CD14-positive monocyte (primary cell): ENCODE data around the gene ARVCF. TPM values are rescaled to one million over a fixed set of nuclear protein-coding genes. Genes with fewer than 3 reads are reported as not detected.

Experiments used
- DNase-seq, 3 donors: peaks; one replicate each; pipeline ENCODE4 v3.0.0-alpha.2; 2011 to 2022
- H2AFZ ChIP-seq: 2 replicates; pipeline ENCODE4 v1.6.0; 2012; ENCODE audit warnings: mild to moderate bottlenecking, low read depth, low read length, inconsistent platforms; ENCODE audit not compliant: insufficient read depth, poor library complexity, severe bottlenecking
- H3K27ac ChIP-seq, 2 donors: 1 replicate in 1 of 2; 2 replicates in 1 of 2; pipeline ENCODE4 v1.5.1; 2012 to 2013; ENCODE audit warnings: low read length in 2 of 2, control low read depth in 1 of 2, inconsistent platforms in 1 of 2, low read depth in 1 of 2, mild to moderate bottlenecking in 1 of 2
- H3K27me3 ChIP-seq, 2 donors: one replicate each; pipeline versions ENCODE4 v1.6.0 to v1.6.1; 2011 to 2013; ENCODE audit warnings: low read length in 2 of 2; ENCODE audit not compliant: control insufficient read depth in 2 of 2, insufficient read depth in 2 of 2
- H3K36me3 ChIP-seq, 2 donors: replicated peaks in 1 of 2; 1 replicate in 1 of 2; 2 replicates in 1 of 2; pipeline versions ENCODE4 v1.5.1 to v1.6.1; 2012 to 2013; ENCODE audit warnings: low read length in 2 of 2, control low read depth in 1 of 2, inconsistent platforms in 1 of 2, mild to moderate bottlenecking in 1 of 2; ENCODE audit not compliant: insufficient read depth in 2 of 2, control insufficient read depth in 1 of 2
- H3K4me1 ChIP-seq, 2 donors: 1 replicate in 1 of 2; 2 replicates in 1 of 2; pipeline versions ENCODE4 v1.5.1 to v1.6.1; 2012 to 2013; ENCODE audit warnings: low read length in 2 of 2, control low read depth in 1 of 2, inconsistent platforms in 1 of 2, mild to moderate bottlenecking in 1 of 2, moderate library complexity in 1 of 2; ENCODE audit not compliant: insufficient read depth in 2 of 2, control insufficient read depth in 1 of 2
- H3K4me2 ChIP-seq: replicated peaks from 2 replicates; pipeline ENCODE3; 2012; ENCODE audit warnings: low read length, moderate library complexity, mild to moderate bottlenecking; ENCODE audit not compliant: poor library complexity, severe bottlenecking; ENCODE audit errors: extremely low read depth
- H3K4me3 ChIP-seq, 3 experiments: fragments of 200-600 bp in 1 of 3; sonication (generic) in 1 of 3; replicated peaks in 1 of 3; 1 replicate in 2 of 3; 2 replicates in 1 of 3; pipeline ENCODE4 v1.5.1; 2011 to 2013; ENCODE audit warnings: low read length in 3 of 3, mild to moderate bottlenecking in 3 of 3, control low read depth in 2 of 3, low read depth in 2 of 3, inconsistent platforms in 1 of 3, moderate library complexity in 1 of 3
- H3K79me2 ChIP-seq: 2 replicates; pipeline ENCODE4 v1.6.0; 2012; ENCODE audit warnings: mild to moderate bottlenecking, control low read depth, inconsistent platforms, low read length, moderate library complexity; ENCODE audit not compliant: insufficient read depth
- H3K9ac ChIP-seq: 2 replicates; pipeline ENCODE4 v1.6.0; 2017; ENCODE audit warnings: low read length, mild to moderate bottlenecking; ENCODE audit not compliant: insufficient read depth, poor library complexity, severe bottlenecking
- H3K9me3 ChIP-seq, 2 donors: replicated peaks in 1 of 2; 1 replicate in 1 of 2; 2 replicates in 1 of 2; pipeline versions ENCODE4 v1.5.1 to v1.6.1; 2012 to 2013; ENCODE audit warnings: low read length in 2 of 2, control low read depth in 1 of 2; ENCODE audit not compliant: control insufficient read depth in 1 of 2, insufficient read depth in 1 of 2
- H4K20me1 ChIP-seq: 2 replicates; pipeline ENCODE4 v1.6.0; 2012; ENCODE audit warnings: mild to moderate bottlenecking, low read length, control low read depth, moderate library complexity; ENCODE audit not compliant: insufficient read depth
- H3K27ac Mint-ChIP-seq, 7 donors: one replicate each; pipeline ENCODE4 v1.8.0; 2020; ENCODE audit warnings: mild to moderate bottlenecking in 7 of 7, mixed read lengths in 7 of 7, moderate library complexity in 6 of 7, inconsistent platforms in 2 of 7
- H3K27me3 Mint-ChIP-seq, 3 donors: one replicate each; pipeline ENCODE4 v1.8.0; 2021 to 2022; ENCODE audit warnings: low read depth in 3 of 3, mild to moderate bottlenecking in 3 of 3, mixed read lengths in 3 of 3, moderate library complexity in 3 of 3, inconsistent platforms in 1 of 3
- H3K36me3 Mint-ChIP-seq, 2 donors: one replicate each; pipeline ENCODE4 v1.8.0; 2020; ENCODE audit warnings: mixed read lengths in 2 of 2, inconsistent platforms in 1 of 2, mild to moderate bottlenecking in 1 of 2
- H3K4me1 Mint-ChIP-seq: one replicate; pipeline ENCODE4 v1.8.0; 2020; ENCODE audit warnings: mild to moderate bottlenecking, mixed read lengths
- H3K4me3 Mint-ChIP-seq, 2 donors: one replicate each; pipeline ENCODE4 v1.8.0; 2020; ENCODE audit warnings: mild to moderate bottlenecking in 2 of 2, mixed read lengths in 2 of 2, moderate library complexity in 1 of 2
- H3K9me3 Mint-ChIP-seq, 7 donors: one replicate each; pipeline ENCODE4 v1.8.0; 2020 to 2022; ENCODE audit warnings: mixed read lengths in 7 of 7, mild to moderate bottlenecking in 6 of 7, moderate library complexity in 6 of 7, inconsistent platforms in 2 of 7
- CTCF ChIP-seq: fragments of 200-600 bp; IDR thresholded peaks from one replicate; pipeline ENCODE4 v1.8.0; 2022; ENCODE audit warnings: antibody characterized with exemption, mild to moderate bottlenecking
- WGBS: methylation state at CpG from one replicate; pipeline ENCODE4 v1.1.5; 2013; ENCODE audit warnings: missing lambda C conversion rate; ENCODE audit not compliant: insufficient coverage; 5-methylcytosine and 5-hydroxymethylcytosine counted together
- intact Hi-C, 2 donors: fragments of 100-400 bp; cut with micrococcal nuclease; formaldehyde crosslinking; loops; one replicate each; pipeline versions ENCODE4 v1.15.0 to v1.15.1; 2023
- polyA plus RNA-seq, 3 donors: library from polyadenylated mRNA; depleted of rRNA in 1 of 3; unstranded in 2 of 3; stranded (reverse) in 1 of 3; fragments of 300-500 nt in 2 of 3; fragments of >200 nt in 1 of 3; fragmentation: Illumina TruSeq in 2 of 3; gene quantifications; 1 replicate in 2 of 3; 2 replicates in 1 of 3; pipeline ENCODE4 v1.2.3, GENCODE V29; 2012 to 2021

ARVCF gene
- polyA plus RNA-seq, 3 donors = 0.31 to 2.6 (median 0.44) TPM

DNA sequence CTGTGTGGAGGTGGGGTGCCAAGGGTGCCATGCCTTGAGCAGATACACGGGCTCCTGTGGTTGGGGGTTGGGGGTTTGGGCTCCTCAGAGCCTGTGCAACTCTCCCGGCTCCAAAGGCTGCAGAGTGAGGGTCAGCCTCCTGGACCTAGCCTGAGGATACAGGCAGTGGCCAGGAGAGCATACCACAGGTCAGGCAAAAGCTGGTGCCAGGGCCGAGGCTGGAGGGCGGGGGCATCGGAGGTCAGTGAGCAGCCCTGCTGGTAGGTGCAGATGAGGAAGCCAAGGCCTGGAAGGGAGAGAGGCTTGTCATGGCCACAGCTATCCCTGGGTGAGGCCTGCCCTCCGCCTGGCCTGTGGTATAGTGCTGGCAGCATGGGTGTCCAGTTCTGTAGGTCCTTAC is 37.9 kb upstream of the ARVCF start:
- WGBS = 96% methylated on average over 6 of the region's 6 CpGs
- peaks cover 68% of the 10 kb centered on the region for H4K20me1 ChIP-seq
- Mint-ChIP-seq H3K4me1 (no peaks in the 10 kb centered on the region), H3K27ac (peak overlapping the region in 2 of 7 donors; percentile 25 to 65), H3K36me3 (peaks cover 79 to 97% of the 10 kb centered on the region in 2 donors), H3K4me3 (no peak overlapping the region), H3K9me3 (no peaks in the 10 kb centered on the region), H3K27me3 (no peaks in the 10 kb centered on the region)
- H3K9me3 ChIP-seq = no peaks in the 10 kb centered on the region
- no peaks in the 10 kb centered on the region for H3K4me1 ChIP-seq
- H3K4me2 ChIP-seq = no peak overlapping the region
- no peak overlapping the region for H3K9ac ChIP-seq
- H3K36me3 ChIP-seq = peaks cover 88% of the 10 kb centered on the region in 2 donors
- DNase-seq = no peak
- no peak overlapping the region for H3K4me3 ChIP-seq
- H3K27me3 ChIP-seq = no peaks in the 10 kb centered on the region
- intact Hi-C loops = no loop called here
- TF ChIP-seq CTCF = no peak
- no peaks in the 10 kb centered on the region for H3K79me2 ChIP-seq
- H3K27ac ChIP-seq = no peak overlapping the region
- H2AFZ ChIP-seq = no peak overlapping the region

DNA sequence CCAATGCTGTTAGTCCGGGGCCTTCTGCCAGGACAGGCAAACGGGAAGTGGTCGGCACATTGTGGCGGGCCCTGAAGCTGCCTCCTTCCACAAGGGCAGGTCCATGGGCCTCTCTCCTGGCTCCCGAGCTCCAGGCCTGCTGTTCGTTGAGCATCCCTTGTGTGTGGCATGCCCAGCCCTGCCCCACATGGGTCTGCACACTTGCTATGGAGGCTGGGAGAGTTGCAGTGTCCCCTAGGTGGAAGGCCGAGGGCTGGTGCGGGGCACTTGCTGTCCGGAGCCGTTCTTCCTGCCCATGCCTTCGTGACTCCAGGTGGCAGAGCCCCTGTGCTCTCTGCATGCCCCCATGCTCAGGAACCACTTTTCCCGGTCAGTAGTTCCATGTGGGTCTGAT is 37.4 kb upstream of the ARVCF start:
- intact Hi-C loops = no loop called here
- Mint-ChIP-seq H3K4me1 (no peaks in the 10 kb centered on the region), H3K27ac (no peak overlapping the region), H3K9me3 (no peaks in the 10 kb centered on the region), H3K36me3 (peaks cover 77 to 97% of the 10 kb centered on the region in 2 donors), H3K4me3 (no peak overlapping the region), H3K27me3 (no peaks in the 10 kb centered on the region)
- no peak for TF ChIP-seq CTCF
- Histone ChIP-seq H3K27me3 (no peaks in the 10 kb centered on the region), H3K9ac (no peak overlapping the region), H3K4me3 (no peak overlapping the region), H3K9me3 (no peaks in the 10 kb centered on the region), H3K4me2 (no peak overlapping the region), H3K4me1 (no peaks in the 10 kb centered on the region), H3K27ac (no peak overlapping the region), H3K36me3 (peaks cover 88 to 89% of the 10 kb centered on the region in 2 donors), H2AFZ (no peak overlapping the region), H3K79me2 (no peaks in the 10 kb centered on the region), H4K20me1 (peaks cover 66% of the 10 kb centered on the region)
- no peak for DNase-seq
- 91% methylated on average over 12 of the region's 12 CpGs for WGBS
